NCI-H146 treated with DMSO at 0.1 percent for 48 hours (cell line): ENCODE results near the gene MED10.

Experiments
- DNase-seq: peaks from one replicate; lab custom pipeline; 2025; ENCODE audit not compliant: unreplicated experiment; lab: John Stamatoyannopoulos, UW

The MED10 gene

DNA sequence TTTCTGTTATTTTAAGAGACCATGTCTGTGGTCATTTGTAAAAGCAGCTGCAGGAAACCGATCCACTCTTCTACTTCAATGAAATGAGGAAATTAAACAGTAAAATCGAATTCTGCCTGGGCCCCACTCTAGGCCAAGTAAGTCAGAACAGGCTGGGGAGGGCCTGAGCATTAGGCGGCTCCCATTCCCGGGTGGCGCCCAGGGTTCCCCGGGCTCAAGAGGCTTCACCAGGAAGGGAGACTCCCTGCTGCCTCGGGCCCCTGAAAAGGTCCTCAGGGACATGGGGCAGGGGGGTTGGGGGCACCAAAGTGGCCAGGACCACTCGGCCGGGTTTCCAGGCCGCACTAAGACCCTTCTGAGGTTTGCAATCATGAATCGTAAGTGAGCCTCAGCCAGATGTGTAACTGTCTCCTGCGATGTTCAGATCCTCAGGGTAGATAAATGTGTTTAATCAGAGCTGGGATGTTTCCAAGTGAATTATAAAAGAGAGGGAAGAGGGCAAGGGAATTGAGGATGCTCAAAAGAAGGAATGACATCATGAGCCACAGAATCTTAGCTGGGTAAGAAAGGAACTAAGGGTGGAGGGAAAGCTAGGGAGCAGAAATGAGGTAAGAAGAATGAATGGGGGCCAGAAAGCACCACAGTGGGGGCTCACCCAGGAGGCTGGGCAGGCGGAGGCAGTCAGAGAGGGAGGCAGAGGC lies 24.6 kb downstream of the MED10 start:
- no peak for DNase-seq

DNA sequence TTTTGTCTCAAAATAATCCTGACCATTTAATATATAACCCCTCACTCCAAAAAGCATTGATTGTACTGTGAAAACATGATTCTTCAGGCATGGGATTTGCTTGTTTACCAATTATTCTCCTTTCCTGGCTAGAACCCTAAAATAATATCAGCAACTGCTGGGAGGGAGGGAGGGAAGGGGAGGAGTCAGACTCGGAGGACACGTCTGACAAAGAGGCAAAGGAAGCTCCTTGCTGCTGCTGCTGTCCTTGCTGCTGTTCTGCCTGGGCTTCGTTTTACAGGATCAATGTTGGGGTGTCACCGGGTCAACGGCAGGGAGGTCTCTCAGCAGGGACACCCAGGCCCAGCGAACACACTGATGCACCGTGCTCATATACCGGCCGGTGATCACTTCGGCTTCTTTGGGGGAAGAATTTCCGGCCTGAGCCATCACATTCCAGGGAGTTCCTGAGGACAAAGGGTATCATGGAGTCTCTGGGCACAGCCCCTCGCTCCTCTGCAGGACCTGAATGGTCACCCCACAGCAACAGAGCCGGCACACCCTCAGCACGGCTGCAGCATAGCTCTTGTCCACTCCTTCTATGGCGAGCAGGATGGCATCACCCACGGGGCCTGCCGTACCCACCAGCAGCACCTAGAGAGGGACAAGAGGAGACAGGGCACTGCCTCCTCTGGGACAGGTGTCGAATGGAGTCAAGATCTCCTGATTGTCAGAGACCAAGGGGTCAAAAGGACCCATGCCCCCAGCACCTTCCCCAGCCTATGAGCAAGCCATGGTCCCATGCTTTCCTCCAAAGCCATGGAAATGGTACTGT lies 27.9 kb downstream of the MED10 start:
- DNase-seq: no peak

DNA sequence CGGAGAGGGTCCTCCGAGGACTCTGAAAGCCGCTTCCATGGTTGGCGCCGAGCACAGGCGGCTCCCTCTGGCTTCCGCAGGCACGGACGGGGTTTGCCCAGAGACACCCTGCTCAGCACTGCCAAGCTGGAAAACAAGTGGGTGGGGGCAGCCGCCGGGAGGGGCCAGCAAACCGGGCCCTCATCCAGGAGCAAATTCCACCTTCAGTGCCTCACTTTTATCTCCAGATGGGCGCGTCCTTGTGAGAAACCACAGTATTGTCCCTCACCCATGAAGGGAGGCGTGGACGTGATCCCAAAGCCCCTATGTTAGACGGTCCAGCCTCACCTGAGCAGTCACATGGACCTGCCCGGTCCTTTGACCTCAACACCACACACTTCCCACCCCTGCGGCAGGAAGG lies 29.0 kb downstream of the MED10 start:
- DNase-seq: no peak

DNA sequence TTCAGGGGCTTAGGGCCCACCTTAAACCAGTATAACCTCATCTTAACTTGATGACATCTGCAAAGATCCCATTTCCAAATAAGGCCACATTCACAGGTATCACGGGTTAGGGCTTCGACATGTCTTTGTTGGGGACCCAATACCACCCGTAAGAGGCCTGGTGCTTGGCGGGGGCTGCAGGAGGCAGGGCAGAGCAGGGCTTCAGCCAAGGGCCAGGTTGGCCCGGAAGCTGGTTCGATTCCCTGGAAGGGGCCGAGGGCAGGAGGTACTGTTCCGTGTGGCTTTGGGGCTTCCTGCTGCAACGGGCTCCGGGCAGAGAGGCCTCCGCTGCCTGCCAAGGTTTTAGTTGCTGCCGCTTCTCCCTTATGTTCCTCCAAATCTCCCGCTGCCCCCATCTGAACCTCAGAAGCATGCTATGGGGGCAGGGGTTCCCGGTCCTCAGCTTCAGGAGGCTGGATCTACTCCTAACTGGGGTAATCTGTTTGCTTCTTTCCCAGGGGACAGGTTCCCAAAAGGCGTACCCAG lies 29.8 kb downstream of the MED10 start:
- no peak for DNase-seq

DNA sequence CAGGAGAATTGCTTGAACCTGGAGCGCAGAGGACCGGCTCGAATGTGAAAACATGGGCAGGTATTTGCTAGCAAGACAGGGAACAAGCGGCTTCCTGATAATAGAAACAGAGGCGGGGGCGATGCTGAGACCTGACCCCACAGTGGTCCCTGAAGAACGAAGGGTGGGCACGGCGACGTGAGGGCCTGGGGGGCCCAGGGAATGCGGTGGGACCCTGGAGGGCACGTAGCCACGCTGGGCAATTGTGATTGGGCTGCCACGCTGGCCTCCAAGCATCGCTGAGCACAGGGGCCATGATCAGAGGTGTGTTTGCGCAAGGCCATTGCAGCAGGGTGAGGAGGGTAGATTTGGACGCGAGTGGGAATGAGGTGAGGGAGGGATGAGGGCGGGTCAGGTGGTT lies 30.7 kb downstream of the MED10 start:
- no peak for DNase-seq

DNA sequence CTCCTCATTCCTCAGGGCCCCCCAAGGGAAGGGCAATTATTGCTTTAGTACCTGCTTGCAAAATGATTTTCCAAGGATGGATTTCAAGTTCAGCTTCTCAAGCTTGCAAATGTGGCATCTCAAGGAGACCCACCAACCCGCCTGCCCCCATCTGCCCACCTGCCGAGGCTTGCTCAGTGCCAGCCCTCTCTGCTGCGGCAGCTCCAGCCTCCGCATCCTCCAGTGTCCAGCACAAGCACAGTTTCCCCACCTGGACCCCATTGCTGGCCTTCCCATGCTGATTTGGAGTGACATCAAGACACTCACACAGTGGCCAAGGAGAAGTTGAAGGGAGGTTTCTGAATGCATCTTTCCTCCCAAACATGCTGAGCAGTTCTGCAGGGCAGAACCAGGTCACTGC lies 31.2 kb downstream of the MED10 start:
- DNase-seq: no peak

DNA sequence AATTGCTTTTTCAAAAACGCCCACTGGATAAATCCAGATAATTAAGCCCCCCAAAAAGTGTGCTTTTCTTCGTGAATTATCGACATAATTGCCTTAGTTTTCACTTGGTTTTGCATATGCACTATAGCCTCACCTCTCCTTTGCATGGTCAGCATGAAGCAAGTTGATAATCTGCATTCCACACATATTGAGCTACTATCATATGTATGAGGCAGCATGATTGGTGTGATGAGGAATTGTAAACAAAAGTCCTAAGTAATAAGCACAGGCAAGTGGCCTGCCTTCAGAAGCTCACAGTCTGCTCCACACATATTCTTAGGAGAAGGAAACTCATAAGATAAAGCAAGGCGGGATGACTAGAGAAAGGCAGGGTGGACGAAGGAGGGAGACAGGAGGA lies 33.8 kb downstream of the MED10 start:
- DNase-seq: no peak

DNA sequence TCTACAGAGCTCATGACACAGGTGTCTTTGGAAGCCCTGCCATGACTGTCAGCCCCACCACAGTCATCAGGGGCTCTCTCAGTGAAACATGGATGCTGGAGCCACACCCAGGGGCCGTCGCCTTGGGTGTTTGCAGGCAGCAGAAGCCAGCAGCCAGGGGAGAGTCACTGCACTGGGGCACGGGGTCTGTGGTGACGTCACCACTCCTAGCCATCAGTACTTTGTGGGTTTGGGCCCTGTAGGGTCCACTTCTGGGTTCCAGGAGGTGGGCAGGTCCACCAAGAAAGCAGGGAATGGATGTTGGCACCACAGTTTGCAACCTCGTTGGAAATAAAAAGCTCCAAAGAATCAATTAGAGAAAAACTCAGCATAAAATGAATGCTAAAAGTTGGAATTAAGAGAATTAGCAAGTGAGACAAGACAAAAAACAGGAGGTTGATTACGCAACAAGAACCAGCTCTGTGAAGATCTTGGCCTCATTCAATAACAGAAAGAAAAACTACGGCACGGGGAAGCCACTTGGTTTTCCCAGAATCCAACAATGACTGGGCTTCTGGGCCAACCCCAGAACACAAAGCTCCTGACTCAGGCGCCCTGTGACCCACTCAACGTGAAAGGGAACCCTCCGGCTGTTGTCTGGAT lies 34.3 kb downstream of the MED10 start:
- no peak for DNase-seq

DNA sequence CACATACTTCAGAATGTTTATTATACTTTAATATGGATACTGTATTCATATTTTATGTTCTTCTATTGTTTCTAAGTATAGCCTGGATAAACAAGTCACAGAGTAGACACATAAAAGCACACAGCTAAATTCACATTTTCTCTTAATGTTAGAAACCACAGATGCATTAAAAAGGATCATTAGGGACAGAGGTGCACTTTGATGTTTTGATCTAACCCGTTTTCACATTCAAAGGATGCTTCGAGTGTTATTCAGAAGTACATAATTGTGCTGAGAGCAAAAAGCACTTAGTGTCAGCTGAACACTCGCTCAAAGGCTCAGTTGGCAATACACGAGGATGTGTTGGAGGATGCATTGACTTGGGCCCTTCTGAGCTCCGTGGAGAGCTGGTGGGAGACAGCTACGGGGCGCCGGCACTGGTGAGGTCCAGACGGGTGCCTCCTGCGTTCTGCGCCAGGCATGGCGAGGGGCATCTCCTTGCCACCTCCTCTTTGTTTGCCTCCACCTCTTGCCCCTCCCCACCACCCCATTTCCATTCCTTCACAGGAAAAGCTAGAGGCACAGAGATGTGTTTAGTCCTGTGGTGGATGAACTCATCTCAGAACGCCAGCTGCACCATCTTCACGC lies 35.5 kb downstream of the MED10 start:
- DNase-seq: no peak

DNA sequence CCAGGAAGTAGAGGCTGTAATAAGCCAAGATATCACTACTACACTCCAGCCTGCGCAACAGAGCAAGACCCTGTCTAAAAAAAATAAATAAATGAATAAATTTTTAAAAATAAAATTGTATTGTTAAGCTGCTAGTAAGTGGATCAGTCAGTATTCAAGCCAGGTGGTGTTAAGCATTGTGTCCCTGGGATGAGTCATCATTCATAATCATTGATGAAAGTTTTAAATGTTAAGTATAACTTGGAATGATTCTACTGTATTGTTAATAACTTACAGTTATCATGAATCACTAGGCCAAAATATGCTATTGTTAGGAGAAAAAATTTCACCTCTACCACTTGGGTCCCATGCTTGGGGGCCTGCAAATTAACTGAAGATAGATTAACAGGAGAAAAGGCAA lies 38.2 kb downstream of the MED10 start:
- no peak for DNase-seq

DNA sequence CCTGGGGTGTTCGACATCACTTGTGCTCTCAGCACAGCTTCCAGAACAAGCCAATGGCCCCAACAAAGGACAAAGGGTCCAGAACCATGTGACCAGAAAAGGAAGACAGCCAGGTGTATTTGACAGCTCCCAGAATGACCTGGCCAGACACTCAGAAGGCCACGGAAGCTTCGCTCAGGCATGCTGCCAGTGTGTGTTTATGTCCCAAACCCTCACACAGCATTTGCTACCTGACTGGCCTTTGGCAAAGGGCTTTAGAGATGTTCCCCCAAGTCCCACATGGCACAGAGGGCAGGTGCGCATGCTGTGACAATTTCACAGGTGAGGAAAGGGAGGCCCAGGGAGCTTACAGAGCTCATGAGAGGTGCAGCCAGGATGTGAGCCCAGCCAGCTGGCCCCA lies 39.5 kb downstream of the MED10 start:
- DNase-seq: no peak

DNA sequence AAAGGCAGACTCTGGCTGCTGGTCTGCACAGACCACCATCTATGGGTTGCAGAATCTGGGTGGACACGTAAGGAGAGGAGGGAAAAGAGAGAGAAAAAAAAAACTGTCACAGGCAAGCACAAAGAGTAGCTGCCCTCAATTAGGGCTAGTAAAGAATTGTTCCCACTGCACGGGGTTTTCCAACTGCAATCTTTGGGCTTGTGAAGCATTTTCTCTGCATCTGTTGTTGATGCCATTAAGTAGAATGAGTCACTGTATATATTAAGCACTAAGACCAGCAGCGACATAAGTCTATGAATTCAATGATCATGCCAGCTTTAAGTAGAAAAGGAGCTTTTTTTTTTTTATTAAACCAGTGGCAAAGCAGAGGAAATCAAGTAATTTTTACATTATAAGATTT lies 40.2 kb downstream of the MED10 start:
- no peak for DNase-seq

DNA sequence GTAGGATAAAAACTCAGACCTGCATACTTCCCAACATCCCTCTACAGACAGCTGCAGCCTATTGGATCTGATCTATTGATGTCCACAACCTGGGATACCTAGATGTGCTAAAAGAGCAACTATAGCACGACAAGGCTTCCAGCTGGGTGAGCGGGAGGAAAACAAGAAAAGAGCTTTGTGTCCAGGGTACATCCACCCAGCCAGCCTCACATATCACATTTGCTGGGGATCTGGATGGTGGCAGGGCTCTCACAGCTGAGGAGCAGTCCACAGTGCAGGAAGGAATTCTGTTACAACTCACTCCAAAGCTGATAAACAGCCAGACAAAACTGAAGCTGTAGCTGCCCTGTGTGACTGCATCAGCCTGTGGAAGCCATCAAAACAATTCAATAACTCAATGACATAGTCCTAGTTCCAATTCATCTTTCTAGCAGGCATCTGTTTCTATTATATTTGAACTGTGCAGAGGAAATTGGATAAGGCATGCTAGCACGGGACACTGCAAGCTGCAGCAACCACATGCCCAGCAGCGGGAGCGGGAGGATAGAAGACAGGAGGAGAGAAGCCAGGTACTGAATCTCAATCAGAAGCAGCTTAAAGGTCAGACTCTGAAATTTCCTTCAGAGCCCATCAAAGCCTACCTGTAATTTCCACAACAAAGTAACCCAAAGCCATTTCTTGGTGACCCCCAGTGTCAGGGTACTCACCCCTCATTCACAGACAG lies 45.0 kb downstream of the MED10 start:
- DNase-seq: no peak

DNA sequence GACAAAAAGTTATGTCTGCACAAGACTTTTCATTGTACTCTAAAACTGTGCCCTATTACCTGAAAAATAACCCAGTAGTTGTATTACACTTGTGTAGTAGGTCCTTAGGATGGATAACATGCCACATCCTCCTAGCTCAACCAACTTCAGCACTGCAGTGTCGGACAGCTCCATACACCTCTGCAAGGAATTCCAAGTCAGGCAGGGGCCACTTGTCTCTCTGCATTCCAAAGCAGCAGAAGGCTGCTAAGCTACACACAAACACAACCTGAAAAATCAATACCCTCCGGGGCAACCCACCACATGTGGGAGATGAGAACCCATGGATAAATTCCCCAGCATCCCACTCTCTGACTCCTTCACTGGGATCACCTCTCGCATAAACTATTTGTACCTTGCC lies 50.2 kb downstream of the MED10 start:
- no peak for DNase-seq

DNA sequence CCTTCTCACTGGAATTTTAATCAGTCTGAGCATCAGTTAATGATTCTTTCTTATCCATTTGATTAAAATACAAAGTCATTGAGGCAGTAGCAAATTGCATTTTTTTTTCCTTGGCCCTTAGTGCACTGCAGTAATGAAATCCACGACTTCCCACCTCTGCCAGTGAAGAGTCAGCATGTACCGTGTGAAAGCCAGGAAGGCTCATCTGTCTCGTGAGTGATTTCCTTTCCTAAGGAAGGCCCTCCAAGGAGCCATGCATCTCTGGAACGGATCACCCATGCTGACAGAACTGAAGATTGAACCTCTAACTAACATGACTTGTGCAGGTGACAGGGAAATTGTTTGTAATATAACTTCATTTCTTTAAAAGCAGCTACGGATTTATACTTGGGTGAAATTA lies 51.6 kb downstream of the MED10 start:
- DNase-seq: no peak

DNA sequence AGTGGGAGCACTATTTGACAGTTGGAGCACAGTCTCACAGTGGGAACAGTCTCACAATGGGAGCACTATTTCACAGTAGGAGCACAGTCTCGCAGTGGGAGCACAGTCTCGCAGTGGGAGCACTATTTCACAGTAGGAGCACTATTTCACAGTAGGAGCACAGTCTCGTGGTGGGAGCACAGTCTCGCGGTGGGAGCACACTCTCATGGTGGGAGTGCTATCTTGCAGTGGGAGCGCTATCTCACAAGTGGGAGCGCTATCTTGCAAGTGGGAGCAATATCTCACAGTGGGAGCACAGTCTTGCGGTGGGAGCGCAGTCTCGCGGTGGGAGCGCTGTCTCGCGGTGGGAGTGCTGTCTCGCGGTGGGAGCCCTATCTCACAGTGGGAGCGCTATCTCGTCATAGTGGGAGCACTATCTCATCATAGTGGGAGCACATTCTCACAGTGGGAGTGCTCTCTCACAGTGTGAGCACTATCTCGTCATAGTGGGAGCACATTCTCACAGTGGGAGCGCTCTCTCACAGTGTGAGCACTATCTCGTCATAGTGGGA lies 56.1 kb downstream of the MED10 start:
- no peak for DNase-seq
